CD14-positive monocyte (primary cell): ENCODE data around the gene TMEM184C. TPM values are rescaled to one million over a fixed set of nuclear protein-coding genes. Genes with fewer than 3 reads are reported as not detected.

ENCODE experiments used
- DNase-seq, 3 donors: peaks; one replicate each; pipeline ENCODE4 v3.0.0-alpha.2; 2011 to 2022
- H2AFZ ChIP-seq: 2 replicates; pipeline ENCODE4 v1.6.0; 2012; ENCODE audit warnings: mild to moderate bottlenecking, low read depth, low read length, inconsistent platforms; ENCODE audit not compliant: insufficient read depth, poor library complexity, severe bottlenecking
- H3K27ac ChIP-seq, 2 donors: 1 replicate in 1 of 2; 2 replicates in 1 of 2; pipeline ENCODE4 v1.5.1; 2012 to 2013; ENCODE audit warnings: low read length in 2 of 2, control low read depth in 1 of 2, inconsistent platforms in 1 of 2, low read depth in 1 of 2, mild to moderate bottlenecking in 1 of 2
- H3K27me3 ChIP-seq, 2 donors: one replicate each; pipeline versions ENCODE4 v1.6.0 to v1.6.1; 2011 to 2013; ENCODE audit warnings: low read length in 2 of 2; ENCODE audit not compliant: control insufficient read depth in 2 of 2, insufficient read depth in 2 of 2
- H3K36me3 ChIP-seq, 2 donors: replicated peaks in 1 of 2; 1 replicate in 1 of 2; 2 replicates in 1 of 2; pipeline versions ENCODE4 v1.5.1 to v1.6.1; 2012 to 2013; ENCODE audit warnings: low read length in 2 of 2, control low read depth in 1 of 2, inconsistent platforms in 1 of 2, mild to moderate bottlenecking in 1 of 2; ENCODE audit not compliant: insufficient read depth in 2 of 2, control insufficient read depth in 1 of 2
- H3K4me1 ChIP-seq, 2 donors: 1 replicate in 1 of 2; 2 replicates in 1 of 2; pipeline versions ENCODE4 v1.5.1 to v1.6.1; 2012 to 2013; ENCODE audit warnings: low read length in 2 of 2, control low read depth in 1 of 2, inconsistent platforms in 1 of 2, mild to moderate bottlenecking in 1 of 2, moderate library complexity in 1 of 2; ENCODE audit not compliant: insufficient read depth in 2 of 2, control insufficient read depth in 1 of 2
- H3K4me2 ChIP-seq: replicated peaks from 2 replicates; pipeline ENCODE3; 2012; ENCODE audit warnings: low read length, moderate library complexity, mild to moderate bottlenecking; ENCODE audit not compliant: poor library complexity, severe bottlenecking; ENCODE audit errors: extremely low read depth
- H3K4me3 ChIP-seq, 3 experiments: fragments of 200-600 bp in 1 of 3; sonication (generic) in 1 of 3; replicated peaks in 1 of 3; 1 replicate in 2 of 3; 2 replicates in 1 of 3; pipeline ENCODE4 v1.5.1; 2011 to 2013; ENCODE audit warnings: low read length in 3 of 3, mild to moderate bottlenecking in 3 of 3, control low read depth in 2 of 3, low read depth in 2 of 3, inconsistent platforms in 1 of 3, moderate library complexity in 1 of 3
- H3K79me2 ChIP-seq: 2 replicates; pipeline ENCODE4 v1.6.0; 2012; ENCODE audit warnings: mild to moderate bottlenecking, control low read depth, inconsistent platforms, low read length, moderate library complexity; ENCODE audit not compliant: insufficient read depth
- H3K9ac ChIP-seq: 2 replicates; pipeline ENCODE4 v1.6.0; 2017; ENCODE audit warnings: low read length, mild to moderate bottlenecking; ENCODE audit not compliant: insufficient read depth, poor library complexity, severe bottlenecking
- H3K9me3 ChIP-seq, 2 donors: replicated peaks in 1 of 2; 1 replicate in 1 of 2; 2 replicates in 1 of 2; pipeline versions ENCODE4 v1.5.1 to v1.6.1; 2012 to 2013; ENCODE audit warnings: low read length in 2 of 2, control low read depth in 1 of 2; ENCODE audit not compliant: control insufficient read depth in 1 of 2, insufficient read depth in 1 of 2
- H4K20me1 ChIP-seq: 2 replicates; pipeline ENCODE4 v1.6.0; 2012; ENCODE audit warnings: mild to moderate bottlenecking, low read length, control low read depth, moderate library complexity; ENCODE audit not compliant: insufficient read depth
- H3K27ac Mint-ChIP-seq, 7 donors: one replicate each; pipeline ENCODE4 v1.8.0; 2020; ENCODE audit warnings: mild to moderate bottlenecking in 7 of 7, mixed read lengths in 7 of 7, moderate library complexity in 6 of 7, inconsistent platforms in 2 of 7
- H3K27me3 Mint-ChIP-seq, 3 donors: one replicate each; pipeline ENCODE4 v1.8.0; 2021 to 2022; ENCODE audit warnings: low read depth in 3 of 3, mild to moderate bottlenecking in 3 of 3, mixed read lengths in 3 of 3, moderate library complexity in 3 of 3, inconsistent platforms in 1 of 3
- H3K36me3 Mint-ChIP-seq, 2 donors: one replicate each; pipeline ENCODE4 v1.8.0; 2020; ENCODE audit warnings: mixed read lengths in 2 of 2, inconsistent platforms in 1 of 2, mild to moderate bottlenecking in 1 of 2
- H3K4me1 Mint-ChIP-seq: one replicate; pipeline ENCODE4 v1.8.0; 2020; ENCODE audit warnings: mild to moderate bottlenecking, mixed read lengths
- H3K4me3 Mint-ChIP-seq, 2 donors: one replicate each; pipeline ENCODE4 v1.8.0; 2020; ENCODE audit warnings: mild to moderate bottlenecking in 2 of 2, mixed read lengths in 2 of 2, moderate library complexity in 1 of 2
- H3K9me3 Mint-ChIP-seq, 7 donors: one replicate each; pipeline ENCODE4 v1.8.0; 2020 to 2022; ENCODE audit warnings: mixed read lengths in 7 of 7, mild to moderate bottlenecking in 6 of 7, moderate library complexity in 6 of 7, inconsistent platforms in 2 of 7
- WGBS: methylation state at CpG from one replicate; pipeline ENCODE4 v1.1.5; 2013; ENCODE audit warnings: missing lambda C conversion rate; ENCODE audit not compliant: insufficient coverage; 5-methylcytosine and 5-hydroxymethylcytosine counted together
- intact Hi-C, 2 donors: fragments of 100-400 bp; cut with micrococcal nuclease; formaldehyde crosslinking; loops; one replicate each; pipeline versions ENCODE4 v1.15.0 to v1.15.1; 2023
- polyA plus RNA-seq, 3 donors: library from polyadenylated mRNA; depleted of rRNA in 1 of 3; unstranded in 2 of 3; stranded (reverse) in 1 of 3; fragments of 300-500 nt in 2 of 3; fragments of >200 nt in 1 of 3; fragmentation: Illumina TruSeq in 2 of 3; gene quantifications; 1 replicate in 2 of 3; 2 replicates in 1 of 3; pipeline ENCODE4 v1.2.3, GENCODE V29; 2012 to 2021
- TF ChIP-seq, protein P1 (sequence below): fragments of 200-600 bp; IDR thresholded peaks from one replicate; pipeline ENCODE4 v1.8.0; 2022; ENCODE audit warnings: antibody characterized with exemption, mild to moderate bottlenecking

Gene TMEM184C
- polyA plus RNA-seq, 3 donors: 7.5 to 36.4 (median 20.7) TPM

- H3K79me2 ChIP-seq: peaks cover 37% of the 10 kb centered on the region
- H3K4me2 ChIP-seq: peak overlapping the region; percentile 74
- H3K4me3 Mint-ChIP-seq: peak overlapping the region; percentile 87 to 97
- peak overlapping the region; percentile 96 for H3K9ac ChIP-seq
- intact Hi-C loops: loop anchor here in 1 of 2 donors (5.0 kb wide), 1 partner anchor 66 kb away; the partner anchor contains the start of gene TMEM184C
- peaks cover 15% of the 10 kb centered on the region for H3K4me1 Mint-ChIP-seq
- TF ChIP-seq, protein P1, sequence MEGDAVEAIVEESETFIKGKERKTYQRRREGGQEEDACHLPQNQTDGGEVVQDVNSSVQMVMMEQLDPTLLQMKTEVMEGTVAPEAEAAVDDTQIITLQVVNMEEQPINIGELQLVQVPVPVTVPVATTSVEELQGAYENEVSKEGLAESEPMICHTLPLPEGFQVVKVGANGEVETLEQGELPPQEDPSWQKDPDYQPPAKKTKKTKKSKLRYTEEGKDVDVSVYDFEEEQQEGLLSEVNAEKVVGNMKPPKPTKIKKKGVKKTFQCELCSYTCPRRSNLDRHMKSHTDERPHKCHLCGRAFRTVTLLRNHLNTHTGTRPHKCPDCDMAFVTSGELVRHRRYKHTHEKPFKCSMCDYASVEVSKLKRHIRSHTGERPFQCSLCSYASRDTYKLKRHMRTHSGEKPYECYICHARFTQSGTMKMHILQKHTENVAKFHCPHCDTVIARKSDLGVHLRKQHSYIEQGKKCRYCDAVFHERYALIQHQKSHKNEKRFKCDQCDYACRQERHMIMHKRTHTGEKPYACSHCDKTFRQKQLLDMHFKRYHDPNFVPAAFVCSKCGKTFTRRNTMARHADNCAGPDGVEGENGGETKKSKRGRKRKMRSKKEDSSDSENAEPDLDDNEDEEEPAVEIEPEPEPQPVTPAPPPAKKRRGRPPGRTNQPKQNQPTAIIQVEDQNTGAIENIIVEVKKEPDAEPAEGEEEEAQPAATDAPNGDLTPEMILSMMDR: no peak
- peak; percentile 72 to 78 (median 75) for DNase-seq
- peaks cover 11 to 18% of the 10 kb centered on the region in 2 donors for H3K4me1 ChIP-seq
- H3K27ac ChIP-seq: peak overlapping the region; percentile 81 to 95
- H2AFZ ChIP-seq: peak overlapping the region; percentile 68
- 0% methylated on average over 6 of the region's 10 CpGs for WGBS
- peaks cover 0 to 5% (median 2%) of the 10 kb centered on the region in 7 donors for H3K9me3 Mint-ChIP-seq
- no peaks in the 10 kb centered on the region for H4K20me1 ChIP-seq
- H3K9me3 ChIP-seq: no peaks in the 10 kb centered on the region
- peaks cover 9 to 20% of the 10 kb centered on the region in 2 donors for H3K36me3 ChIP-seq
- peak overlapping the region; percentile 89 to 97 (median 95) for H3K27ac Mint-ChIP-seq
- no peaks in the 10 kb centered on the region for H3K27me3 ChIP-seq
- H3K36me3 Mint-ChIP-seq: peaks cover 14 to 16% of the 10 kb centered on the region in 2 donors
- H3K27me3 Mint-ChIP-seq: peaks cover 0 to 5% (median 4%) of the 10 kb centered on the region in 3 donors
- H3K4me3 ChIP-seq: peak overlapping the region; percentile 85 to 88 (median 87)
These were observed 66.0 kb downstream of the TMEM184C start for GRCh38 chr4:147683188-147683591.

GRCh38 chr4:147683717-147684700 is 66.8 kb downstream of the TMEM184C start, which contains the start of gene PRMT9:
Gene PRMT9, minus strand, starts transcription at chr4:147684163. Its CDS starts 176 bp downstream, at chr4:147683987.
- Histone ChIP-seq H3K79me2 (peaks cover 33% of the 10 kb centered on the region), H4K20me1 (no peaks in the 10 kb centered on the region), H3K9me3 (no peaks in the 10 kb centered on the region), H3K9ac (peak within 1 kb of the TSS; percentile 96), H3K4me3 (peak within 1 kb of the TSS; percentile 85 to 88 (median 87)), H2AFZ (peak within 1 kb of the TSS; percentile 78), H3K4me1 (peaks cover 11 to 18% of the 10 kb centered on the region in 2 donors), H3K27me3 (no peaks in the 10 kb centered on the region), H3K36me3 (peaks cover 2 to 12% of the 10 kb centered on the region in 2 donors), H3K4me2 (peak within 1 kb of the TSS; percentile 74), H3K27ac (peak within 1 kb of the TSS; percentile 81 to 95)
- peak; percentile 89 to 92 (median 89) for DNase-seq
- Mint-ChIP-seq H3K36me3 (peaks cover 7 to 8% of the 10 kb centered on the region in 2 donors), H3K4me3 (peak within 1 kb of the TSS; percentile 87 to 97), H3K4me1 (peaks cover 15% of the 10 kb centered on the region), H3K9me3 (peaks cover 0 to 5% (median 2%) of the 10 kb centered on the region in 7 donors), H3K27me3 (peaks cover 0 to 8% (median 4%) of the 10 kb centered on the region in 3 donors), H3K27ac (peak within 1 kb of the TSS; percentile 89 to 97 (median 95))
- under 1% methylated on average over 55 of the region's 69 CpGs for WGBS
- intact Hi-C loops: loop anchor here in 1 of 2 donors (5.0 kb wide), 1 partner anchor 67 kb away; the partner anchor contains the start of gene TMEM184C
- TF ChIP-seq, protein P1: no peak
